ENCODE data around the gene AKAP13.

GRCh38 chr15:85541744-85542143, 161.3 kb downstream of the AKAP13 start:
- TF ChIP-seq POLR2A (IDR thresholded peaks at IDR 0.05), result no peak
- no peak for TF ChIP-seq CTCF (IDR thresholded peaks at IDR 0.05)

All from esophagus squamous epithelium (tissue), 4 donors.